Hippocampal formation (tissue), 2 donors: Measurements from ENCODE around the gene CAMTA2.

ENCODE experiments used
- DNase-seq, 2 donors: peaks; one replicate each; lab custom pipeline; 2025; lab: John Stamatoyannopoulos, UW

The CAMTA2 gene

GRCh38 chr17:4969551-4970173 is 17.8 kb downstream of the CAMTA2 start:
- DNase-seq = no peak

- no peak for DNase-seq
Observed at GRCh38 chr17:4969047-4969550, 18.4 kb downstream of the CAMTA2 start.

GRCh38 chr17:4968486-4969046 is 18.9 kb downstream of the CAMTA2 start:
- DNase-seq = no peak

- peak; percentile 95 to 98 for DNase-seq
Observed at GRCh38 chr17:4967539-4968485, 19.7 kb downstream of the CAMTA2 start, which contains the start of gene SPAG7. SPAG7 (minus strand) TSS chr17:4967817; CDS start chr17:4967804, 13 bp downstream.

- DNase-seq = peak; percentile 98 to 100
Observed at GRCh38 chr17:4966844-4967538, 20.5 kb downstream of the CAMTA2 start.

GRCh38 chr17:4965311-4965986 is 22.0 kb downstream of the CAMTA2 start:
- no peak for DNase-seq

GRCh38 chr17:4960279-4960922 is 27.1 kb downstream of the CAMTA2 start:
- no peak for DNase-seq

GRCh38 chr17:4959261-4959965 is 28.1 kb downstream of the CAMTA2 start:
- DNase-seq = no peak

GRCh38 chr17:4958102-4958501 is 29.4 kb downstream of the CAMTA2 start:
- DNase-seq = no peak

GRCh38 chr17:4956493-4957061 is 30.9 kb downstream of the CAMTA2 start:
- DNase-seq = no peak

- no peak for DNase-seq
Observed at GRCh38 chr17:4955091-4955490, 32.4 kb downstream of the CAMTA2 start.

GRCh38 chr17:4953451-4953961 is 34.0 kb downstream of the CAMTA2 start:
- DNase-seq = no peak

GRCh38 chr17:4951486-4951885 is 36.0 kb downstream of the CAMTA2 start:
- no peak for DNase-seq

GRCh38 chr17:4950746-4951204 is 36.7 kb downstream of the CAMTA2 start, which contains the start of gene ENO3:
ENO3 (plus strand) TSS chr17:4951119; CDS start chr17:4951830, 711 bp downstream.
- no peak for DNase-seq

GRCh38 chr17:4950075-4950745 is 37.3 kb downstream of the CAMTA2 start:
- no peak for DNase-seq

- DNase-seq = peak; percentile 26 to 65
Observed at GRCh38 chr17:4949321-4950074, 38.0 kb downstream of the CAMTA2 start.

GRCh38 chr17:4948931-4949320 is 38.5 kb downstream of the CAMTA2 start:
- peak; percentile 77 to 84 for DNase-seq
